DOHH2 (cell line): ENCODE results near the gene ICE2.

Experiments used
- H3F3A ChIP-seq: fragments of 200-600 bp; sonication (generic), shearing (Covaris generic); 2 replicates; pipeline ENCODE4 v1.6.0; 2016; ENCODE audit warnings: antibody characterized with exemption, mild to moderate bottlenecking; ENCODE audit not compliant: control insufficient read depth, insufficient read depth
- H3K27ac ChIP-seq: fragments of 200-600 bp; sonication (generic); 2 replicates; pipeline ENCODE4 v1.5.1; 2014; ENCODE audit warnings: low read depth, mild to moderate bottlenecking, low read length, moderate library complexity
- H3K27me3 ChIP-seq: fragments of 200-600 bp; sonication (generic); 2 replicates; pipeline ENCODE4 v1.6.1; 2014; ENCODE audit warnings: mild to moderate bottlenecking, low read length, mixed read lengths; ENCODE audit not compliant: control insufficient read depth
- H3K36me3 ChIP-seq: fragments of 200-600 bp; sonication (generic); 2 replicates; pipeline ENCODE4 v1.6.1; 2014; ENCODE audit warnings: mild to moderate bottlenecking, low read length, moderate library complexity, mixed read lengths; ENCODE audit not compliant: control insufficient read depth
- H3K4me1 ChIP-seq: fragments of 200-600 bp; sonication (generic); 2 replicates; pipeline ENCODE4 v1.6.1; 2014; ENCODE audit warnings: mild to moderate bottlenecking, low read length, mixed read lengths; ENCODE audit not compliant: control insufficient read depth
- H3K4me2 ChIP-seq: fragments of 200-600 bp; sonication (generic); 2 replicates; pipeline ENCODE4 v1.6.0; 2014; ENCODE audit warnings: mild to moderate bottlenecking, low read length, moderate library complexity
- H3K4me3 ChIP-seq: fragments of 200-600 bp; sonication (generic); 2 replicates; pipeline ENCODE4 v1.5.1; 2014; ENCODE audit warnings: mild to moderate bottlenecking, low read length, mixed read lengths
- H3K79me2 ChIP-seq: fragments of 200-600 bp; sonication (generic); 2 replicates; pipeline ENCODE4 v1.6.1; 2014; ENCODE audit warnings: mild to moderate bottlenecking, low read length, mixed read lengths; ENCODE audit not compliant: control insufficient read depth
- H3K9me2 ChIP-seq: fragments of 200-600 bp; sonication (generic); replicated peaks from 2 replicates; pipeline ENCODE4 v1.6.1; 2014; ENCODE audit warnings: mild to moderate bottlenecking, low read length, mixed read lengths; ENCODE audit not compliant: control insufficient read depth
- H3K9me3 ChIP-seq: fragments of 200-600 bp; sonication (generic); 2 replicates; pipeline ENCODE4 v1.6.1; 2014; ENCODE audit warnings: antibody characterized with exemption, low read length, mixed read lengths; ENCODE audit not compliant: control insufficient read depth, insufficient read depth
- H4K20me1 ChIP-seq: fragments of 200-600 bp; sonication (generic); 2 replicates; pipeline ENCODE4 v1.6.0; 2014; ENCODE audit warnings: low read depth, mild to moderate bottlenecking, antibody characterized with exemption, low read length, moderate library complexity; ENCODE audit not compliant: control insufficient read depth, insufficient read depth
- EZH2phosphoT487 ChIP-seq: fragments of 200-600 bp; sonication (generic); IDR thresholded peaks from 2 replicates; pipeline ENCODE4 v1.6.1; 2017; ENCODE audit warnings: borderline replicate concordance, mild to moderate bottlenecking, antibody characterized with exemption, low read length, moderate library complexity, mixed read lengths
- TF ChIP-seq, protein P1 (sequence below): fragments of 200-600 bp; sonication (generic); IDR thresholded peaks from one replicate; pipeline ENCODE4 v1.5.1; 2014; ENCODE audit warnings: antibody characterized with exemption, mild to moderate bottlenecking, low read depth, low read length; ENCODE audit not compliant: poor library complexity, severe bottlenecking

ICE2 gene

DNA sequence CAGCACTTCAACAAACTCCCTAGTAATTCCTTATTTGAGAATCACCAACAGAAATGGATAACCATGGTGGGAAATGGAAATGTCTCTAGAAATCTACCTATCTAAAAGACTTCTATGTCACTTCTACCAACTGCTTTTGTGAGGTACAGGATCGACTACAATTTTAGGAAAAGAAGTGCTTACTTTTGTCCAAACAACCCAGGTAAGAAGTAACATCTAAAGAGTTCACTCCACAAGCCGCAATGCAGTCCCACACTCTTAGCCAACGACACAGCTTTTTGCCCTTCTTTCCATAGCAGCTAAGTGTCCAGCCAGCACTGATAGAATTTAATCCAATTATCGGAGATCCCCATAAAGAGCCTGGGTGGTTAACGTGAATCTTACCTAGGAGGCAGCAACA is 109.2 kb downstream of the ICE2 start:
- Histone ChIP-seq H3K79me2 (no peaks in the 10 kb centered on the region), H3K36me3 (no peaks in the 10 kb centered on the region), H3K27ac (no peak overlapping the region), H3K27me3 (no peaks in the 10 kb centered on the region), H4K20me1 (no peaks in the 10 kb centered on the region), H3K9me3 (no peaks in the 10 kb centered on the region), H3F3A (no peaks in the 10 kb centered on the region), H3K4me2 (no peak overlapping the region), H3K4me3 (no peak overlapping the region), H3K9me2 (no peaks in the 10 kb centered on the region), H3K4me1 (no peaks in the 10 kb centered on the region)
- TF ChIP-seq, protein P1, sequence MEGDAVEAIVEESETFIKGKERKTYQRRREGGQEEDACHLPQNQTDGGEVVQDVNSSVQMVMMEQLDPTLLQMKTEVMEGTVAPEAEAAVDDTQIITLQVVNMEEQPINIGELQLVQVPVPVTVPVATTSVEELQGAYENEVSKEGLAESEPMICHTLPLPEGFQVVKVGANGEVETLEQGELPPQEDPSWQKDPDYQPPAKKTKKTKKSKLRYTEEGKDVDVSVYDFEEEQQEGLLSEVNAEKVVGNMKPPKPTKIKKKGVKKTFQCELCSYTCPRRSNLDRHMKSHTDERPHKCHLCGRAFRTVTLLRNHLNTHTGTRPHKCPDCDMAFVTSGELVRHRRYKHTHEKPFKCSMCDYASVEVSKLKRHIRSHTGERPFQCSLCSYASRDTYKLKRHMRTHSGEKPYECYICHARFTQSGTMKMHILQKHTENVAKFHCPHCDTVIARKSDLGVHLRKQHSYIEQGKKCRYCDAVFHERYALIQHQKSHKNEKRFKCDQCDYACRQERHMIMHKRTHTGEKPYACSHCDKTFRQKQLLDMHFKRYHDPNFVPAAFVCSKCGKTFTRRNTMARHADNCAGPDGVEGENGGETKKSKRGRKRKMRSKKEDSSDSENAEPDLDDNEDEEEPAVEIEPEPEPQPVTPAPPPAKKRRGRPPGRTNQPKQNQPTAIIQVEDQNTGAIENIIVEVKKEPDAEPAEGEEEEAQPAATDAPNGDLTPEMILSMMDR, result no peak
- TF ChIP-seq EZH2phosphoT487, result no peak
